Endothelial cell of umbilical vein (primary cell): Measurements from ENCODE around the gene SYT6. TPM values are rescaled to one million over a fixed set of nuclear protein-coding genes. Genes with fewer than 3 reads are reported as not detected.

Experiments used
- BruUV-seq: library from RNA; stranded (reverse); fragments of 400-500 nt; replicated peaks from 2 replicates; lab custom pipeline; 2021; lab: Mats Ljungman, UMichigan
- CTCF ChIA-PET: fragments of 300-600, 350-600 bp; sonication (Branson Sonifier 250); formaldehyde crosslinking; loops from one replicate; lab custom pipeline; 2021; ENCODE audit warnings: antibody characterized with exemption, inconsistent platforms; lab: Charles Lee
- POLR2A ChIA-PET: fragments of 300-600, 350-600 bp; sonication (Branson Sonifier 250); formaldehyde crosslinking; loops from one replicate; lab custom pipeline; 2021; ENCODE audit warnings: antibody characterized with exemption, inconsistent platforms; lab: Charles Lee
- DNase-seq: peaks from one replicate; pipeline ENCODE4 v3.0.0-alpha.2; 2011; ENCODE audit warnings: low read depth, low spot score
- FAIRE-seq: peaks from 2 replicates; lab custom pipeline; 2011; peaks lifted over from hg19 to GRCh38; lab: Jason Lieb, UNC
- H2AFZ ChIP-seq: 2 replicates; pipeline ENCODE4 v1.6.0; 2012; ENCODE audit warnings: low read depth, low read length, control low read depth, inconsistent platforms
- H3K27ac ChIP-seq: 2 replicates; pipeline ENCODE4 v1.5.1; 2011; ENCODE audit warnings: low read depth, mild to moderate bottlenecking, control low read depth, low read length, moderate library complexity; ENCODE audit not compliant: insufficient read depth
- H3K27me3 ChIP-seq, 2 experiments: 2 replicates each; pipeline versions ENCODE4 v1.6.0 to v1.6.1; 2011; ENCODE audit warnings: low read length in 2 of 2, mixed read lengths in 1 of 2; ENCODE audit not compliant: control insufficient read depth in 2 of 2, insufficient read depth in 2 of 2
- H3K36me3 ChIP-seq, 2 experiments: 2 replicates in 1 of 2; 3 replicates in 1 of 2; pipeline ENCODE4 v1.5.1; 2011; ENCODE audit warnings: low read length in 2 of 2, mild to moderate bottlenecking in 1 of 2, moderate library complexity in 1 of 2; ENCODE audit not compliant: control insufficient read depth in 2 of 2, insufficient read depth in 2 of 2; ENCODE audit errors: extremely low read depth in 1 of 2
- H3K4me1 ChIP-seq: 3 replicates; pipeline ENCODE4 v1.5.1; 2011; ENCODE audit warnings: mild to moderate bottlenecking, low read length; ENCODE audit not compliant: control insufficient read depth, insufficient read depth; ENCODE audit errors: extremely low read depth
- H3K4me2 ChIP-seq: 2 replicates; pipeline ENCODE4 v1.6.1; 2011; ENCODE audit warnings: low read length, control low read depth, mixed read lengths; ENCODE audit not compliant: insufficient read depth
- H3K4me3 ChIP-seq, 3 experiments: fragments of 200-600 bp in 1 of 3; sonication (generic), shearing (Covaris generic) in 1 of 3; replicated peaks in 1 of 3; 2 replicates each; pipeline ENCODE4 v1.5.1; 2011 to 2016; ENCODE audit warnings: control low read depth in 3 of 3, low read length in 3 of 3, mild to moderate bottlenecking in 2 of 3, inconsistent platforms in 1 of 3, low read depth in 1 of 3, moderate library complexity in 1 of 3; ENCODE audit not compliant: insufficient read depth in 1 of 3
- H3K79me2 ChIP-seq: 2 replicates; pipeline ENCODE4 v1.6.0; 2012; ENCODE audit warnings: low read length, inconsistent platforms; ENCODE audit not compliant: control insufficient read depth, insufficient read depth
- H3K9ac ChIP-seq: replicated peaks from 2 replicates; pipeline ENCODE3; 2011; ENCODE audit warnings: low read length, control low read depth; ENCODE audit not compliant: insufficient read depth; ENCODE audit errors: extremely low read depth
- H3K9me1 ChIP-seq: replicated peaks from 3 replicates; pipeline ENCODE4 v1.6.0; 2011; ENCODE audit warnings: mild to moderate bottlenecking, low read length; ENCODE audit not compliant: control insufficient read depth, insufficient read depth; ENCODE audit errors: extremely low read depth
- H3K9me3 ChIP-seq: replicated peaks from 2 replicates; pipeline ENCODE4 v1.5.1; 2012; ENCODE audit warnings: low read length, inconsistent platforms; ENCODE audit not compliant: control insufficient read depth, insufficient read depth
- H4K20me1 ChIP-seq: replicated peaks from 2 replicates; pipeline ENCODE3; 2011; ENCODE audit warnings: mild to moderate bottlenecking, low read length; ENCODE audit not compliant: control insufficient read depth, insufficient read depth; ENCODE audit errors: extremely low read depth
- EZH2 ChIP-seq: IDR thresholded peaks from 2 replicates; pipeline ENCODE4 v1.6.1; 2012; ENCODE audit warnings: borderline replicate concordance, low read depth, mild to moderate bottlenecking, moderate library complexity, low read length, inconsistent platforms; ENCODE audit not compliant: severe bottlenecking
- GATA2 ChIP-seq: IDR thresholded peaks from 2 replicates; pipeline ENCODE4 v1.7.0; 2011; ENCODE audit warnings: low read depth, mild to moderate bottlenecking, moderate library complexity, mixed read lengths, low read length; ENCODE audit not compliant: insufficient read length, insufficient read depth
- JUN ChIP-seq: IDR thresholded peaks from 2 replicates; pipeline ENCODE4 v1.6.1; 2011; ENCODE audit warnings: borderline replicate concordance, low read depth; ENCODE audit not compliant: insufficient read length, insufficient read depth
- MAX ChIP-seq: IDR thresholded peaks from 2 replicates; pipeline ENCODE4 v1.6.1; 2011; ENCODE audit not compliant: insufficient read depth, insufficient read length
- MYC ChIP-seq: IDR thresholded peaks from one replicate; pipeline ENCODE4 v1.6.1; 2011; ENCODE audit warnings: mild to moderate bottlenecking, low read depth, low read length
- POLR2A ChIP-seq: IDR thresholded peaks from 2 replicates; pipeline ENCODE4 v1.6.1; 2012; ENCODE audit warnings: low read depth, mild to moderate bottlenecking, control low read depth, low read length
- POLR2AphosphoS5 ChIP-seq: IDR thresholded peaks from 2 replicates; pipeline ENCODE4 v1.6.1; 2012; ENCODE audit warnings: low read depth, mild to moderate bottlenecking, control low read depth, low read length, moderate library complexity; ENCODE audit not compliant: insufficient read depth
- dilution Hi-C: fragments of 300-500 bp; cut with MboI; formaldehyde crosslinking; loops from one replicate; pipeline ENCODE4 v1.15.0; 2019; ENCODE audit warnings: low sequenced_read_pairs; ENCODE audit not compliant: extremely low pct_ligation_motif_present
- intact Hi-C: fragments of 100-400 bp; cut with micrococcal nuclease; formaldehyde crosslinking; loops from one replicate; pipeline ENCODE4 v1.10.0; 2022
- polyA plus RNA-seq, 4 experiments: library from polyadenylated mRNA; depleted of rRNA in 3 of 4; stranded (reverse) in 3 of 4; unstranded in 1 of 4; fragments of >200 nt; gene quantifications; 2 replicates each; pipeline versions ENCODE4 v1.2.1 to v1.2.3, GENCODE V29; 2011 to 2012; ENCODE audit warnings: missing spikeins in 1 of 4
- total RNA-seq: library from RNA; stranded (reverse); gene quantifications from 2 replicates; pipeline ENCODE4 v1.2.3, GENCODE V29; 2021
- TF ChIP-seq, protein P1 (sequence below), 2 donors: IDR thresholded peaks; 1 replicate in 1 of 2; 2 replicates in 1 of 2; pipeline ENCODE4 v1.5.1; 2011; ENCODE audit warnings: low read length in 2 of 2, mild to moderate bottlenecking in 2 of 2, moderate library complexity in 2 of 2, control low read depth in 1 of 2, inconsistent platforms in 1 of 2, low read depth in 1 of 2; ENCODE audit not compliant: insufficient read depth in 1 of 2; ENCODE audit errors: extremely low read depth in 1 of 2

SYT6 gene
- total and polyA plus RNA-seq, 2 donors (not counting 3 experiments of a cell fraction or from before 2014, with no cell fraction given) = 0.04 TPM; not detected in 1

- FAIRE-seq = no peak
- Histone ChIP-seq H3K27me3 (no peaks in the 10 kb centered on the region), H3K79me2 (no peaks in the 10 kb centered on the region), H3K4me1 (no peaks in the 10 kb centered on the region), H3K4me2 (no peak overlapping the region), H3K4me3 (no peak overlapping the region), H3K36me3 (no peaks in the 10 kb centered on the region), H3K9me3 (no peaks in the 10 kb centered on the region), H4K20me1 (no peaks in the 10 kb centered on the region), H3K27ac (no peak overlapping the region), H2AFZ (no peak overlapping the region), H3K9ac (no peak overlapping the region), H3K9me1 (no peaks in the 10 kb centered on the region)
- CTCF ChIA-PET = no interaction called here
- POLR2A ChIA-PET = no interaction called here
- no peak for DNase-seq
- TF ChIP-seq GATA2 (no peak), JUN (no peak), MAX (no peak), EZH2 (no peak)
- TF ChIP-seq, protein P1, sequence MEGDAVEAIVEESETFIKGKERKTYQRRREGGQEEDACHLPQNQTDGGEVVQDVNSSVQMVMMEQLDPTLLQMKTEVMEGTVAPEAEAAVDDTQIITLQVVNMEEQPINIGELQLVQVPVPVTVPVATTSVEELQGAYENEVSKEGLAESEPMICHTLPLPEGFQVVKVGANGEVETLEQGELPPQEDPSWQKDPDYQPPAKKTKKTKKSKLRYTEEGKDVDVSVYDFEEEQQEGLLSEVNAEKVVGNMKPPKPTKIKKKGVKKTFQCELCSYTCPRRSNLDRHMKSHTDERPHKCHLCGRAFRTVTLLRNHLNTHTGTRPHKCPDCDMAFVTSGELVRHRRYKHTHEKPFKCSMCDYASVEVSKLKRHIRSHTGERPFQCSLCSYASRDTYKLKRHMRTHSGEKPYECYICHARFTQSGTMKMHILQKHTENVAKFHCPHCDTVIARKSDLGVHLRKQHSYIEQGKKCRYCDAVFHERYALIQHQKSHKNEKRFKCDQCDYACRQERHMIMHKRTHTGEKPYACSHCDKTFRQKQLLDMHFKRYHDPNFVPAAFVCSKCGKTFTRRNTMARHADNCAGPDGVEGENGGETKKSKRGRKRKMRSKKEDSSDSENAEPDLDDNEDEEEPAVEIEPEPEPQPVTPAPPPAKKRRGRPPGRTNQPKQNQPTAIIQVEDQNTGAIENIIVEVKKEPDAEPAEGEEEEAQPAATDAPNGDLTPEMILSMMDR (IDR thresholded peaks at IDR 0.05; ENCODE audit: extremely low read depth in 1 of 2, insufficient read depth in 1 of 2, low read depth in 1 of 2, low read length in 2 of 2) = no peak
- intact Hi-C loops (no loop called here), dilution Hi-C loops (no loop called here)
- no TSS peak for BruUV-seq
Observed at GRCh38 chr1:114077188-114077587, 76.5 kb downstream of the SYT6 start.

DNA sequence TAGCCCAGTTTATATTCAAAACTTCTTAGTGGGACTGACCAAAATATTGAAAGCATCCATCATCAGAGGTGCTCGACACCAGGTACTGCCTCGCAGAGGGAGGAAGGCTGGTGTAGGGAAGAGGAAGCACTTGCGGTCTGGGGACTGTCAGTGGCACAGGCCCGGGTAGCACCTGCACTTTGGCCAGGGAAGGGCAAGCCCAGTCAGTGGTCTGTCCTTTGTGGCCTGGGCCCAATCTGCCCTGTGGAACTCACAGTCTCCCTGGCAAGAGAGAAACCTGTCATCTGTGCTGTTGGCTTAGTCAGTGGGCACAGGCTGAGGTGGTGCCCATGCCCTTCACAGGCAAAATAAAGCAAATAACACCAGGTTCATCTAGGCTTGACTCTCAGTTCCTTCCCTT lies 77.4 kb downstream of the SYT6 start:
- Histone ChIP-seq H3K27me3 (no peaks in the 10 kb centered on the region), H4K20me1 (no peaks in the 10 kb centered on the region), H3K9me1 (no peaks in the 10 kb centered on the region), H3K9me3 (no peaks in the 10 kb centered on the region), H3K4me3 (no peak overlapping the region), H2AFZ (no peak overlapping the region), H3K79me2 (no peaks in the 10 kb centered on the region), H3K9ac (no peak overlapping the region), H3K4me1 (no peaks in the 10 kb centered on the region), H3K36me3 (no peaks in the 10 kb centered on the region), H3K4me2 (no peak overlapping the region), H3K27ac (no peak overlapping the region)
- no TSS peak for BruUV-seq
- ChIA-PET CTCF (no interaction called here), POLR2A (no interaction called here)
- dilution Hi-C loops (no loop called here), intact Hi-C loops (no loop called here)
- no peak for DNase-seq
- TF ChIP-seq EZH2 = no peak
- TF ChIP-seq POLR2AphosphoS5 = no peak
- TF ChIP-seq MYC = no peak
- no peak for TF ChIP-seq JUN
- TF ChIP-seq POLR2A = no peak
- no peak for FAIRE-seq
